Smooth muscle cell (in vitro differentiated cells): ENCODE data around the gene ABTB2. TPM values are rescaled to one million over a fixed set of nuclear protein-coding genes. Genes with fewer than 3 reads are reported as not detected.

Source experiments
- DNase-seq: peaks from one replicate; lab custom pipeline; 2025; ENCODE audit not compliant: unreplicated experiment; lab: John Stamatoyannopoulos, UW
- H2AFZ ChIP-seq: fragments of 200-600 bp; sonication (generic); 2 replicates; pipeline ENCODE4 v1.6.0; 2016; ENCODE audit warnings: antibody characterized with exemption, low read depth, mild to moderate bottlenecking
- H3F3A ChIP-seq: fragments of 200-600 bp; sonication (generic); 2 replicates; pipeline ENCODE4 v1.6.0; 2017; ENCODE audit warnings: antibody characterized with exemption, low read depth
- H3K27ac ChIP-seq: fragments of 200-600 bp; sonication (generic); 2 replicates; pipeline ENCODE4 v1.5.1; 2016; ENCODE audit warnings: low read depth, mild to moderate bottlenecking
- H3K27me3 ChIP-seq: fragments of 200-600 bp; sonication (generic); 2 replicates; pipeline ENCODE4 v1.6.1; 2016; ENCODE audit warnings: low read depth, mild to moderate bottlenecking
- H3K36me3 ChIP-seq: fragments of 200-600 bp; sonication (generic); 2 replicates; pipeline ENCODE4 v1.5.1; 2016; ENCODE audit warnings: low read depth
- H3K4me1 ChIP-seq: fragments of 200-600 bp; sonication (generic); 2 replicates; pipeline ENCODE4 v1.5.1; 2016; ENCODE audit warnings: low read depth
- H3K4me2 ChIP-seq: fragments of 200-600 bp; sonication (generic); 2 replicates; pipeline ENCODE4 v1.6.0; 2016; ENCODE audit warnings: mild to moderate bottlenecking
- H3K4me3 ChIP-seq: fragments of 200-600 bp; sonication (generic); 2 replicates; pipeline ENCODE4 v1.5.1; 2016; ENCODE audit warnings: mild to moderate bottlenecking
- H3K79me2 ChIP-seq: fragments of 200-600 bp; sonication (generic); 2 replicates; pipeline ENCODE4 v1.6.0; 2016; ENCODE audit warnings: low read depth, mild to moderate bottlenecking
- H3K9ac ChIP-seq: fragments of 200-600 bp; sonication (generic); 2 replicates; pipeline ENCODE4 v1.6.0; 2016; ENCODE audit warnings: low read depth
- H3K9me3 ChIP-seq: fragments of 200-600 bp; sonication (generic); replicated peaks from 2 replicates; pipeline ENCODE4 v1.5.1; 2016; ENCODE audit warnings: low read depth
- H4K20me1 ChIP-seq: fragments of 200-600 bp; sonication (generic); 2 replicates; pipeline ENCODE4 v1.6.0; 2016; ENCODE audit warnings: low read depth
- CTCF ChIP-seq: fragments of 200-600 bp; sonication (generic); IDR thresholded peaks from 2 replicates; pipeline ENCODE4 v1.5.1; 2017; ENCODE audit warnings: borderline replicate concordance, mild to moderate bottlenecking, antibody characterized with exemption; ENCODE audit not compliant: insufficient read depth, poor library complexity, severe bottlenecking
- WGBS: methylation state at CpG from one replicate; pipeline ENCODE4 v1.1.7; 2016; ENCODE audit warnings: low lambda C conversion rate; 5-methylcytosine and 5-hydroxymethylcytosine counted together
- polyA plus RNA-seq: library from polyadenylated mRNA; unstranded; fragments of >200 nt; fragmentation: Nextera tagmentation; extraction: Ambion mirVana; gene quantifications from 2 replicates; pipeline ENCODE4 v1.2.1, GENCODE V29; 2016
- total RNA-seq: library from RNA; depleted of rRNA; stranded (reverse); fragments of >200 nt; gene quantifications from 2 replicates; pipeline ENCODE4 v1.2.3, GENCODE V29; 2014

ABTB2 gene
- total and polyA plus RNA-seq, 2 experiments from 2014 or later = 4.3 to 4.9 TPM

DNA sequence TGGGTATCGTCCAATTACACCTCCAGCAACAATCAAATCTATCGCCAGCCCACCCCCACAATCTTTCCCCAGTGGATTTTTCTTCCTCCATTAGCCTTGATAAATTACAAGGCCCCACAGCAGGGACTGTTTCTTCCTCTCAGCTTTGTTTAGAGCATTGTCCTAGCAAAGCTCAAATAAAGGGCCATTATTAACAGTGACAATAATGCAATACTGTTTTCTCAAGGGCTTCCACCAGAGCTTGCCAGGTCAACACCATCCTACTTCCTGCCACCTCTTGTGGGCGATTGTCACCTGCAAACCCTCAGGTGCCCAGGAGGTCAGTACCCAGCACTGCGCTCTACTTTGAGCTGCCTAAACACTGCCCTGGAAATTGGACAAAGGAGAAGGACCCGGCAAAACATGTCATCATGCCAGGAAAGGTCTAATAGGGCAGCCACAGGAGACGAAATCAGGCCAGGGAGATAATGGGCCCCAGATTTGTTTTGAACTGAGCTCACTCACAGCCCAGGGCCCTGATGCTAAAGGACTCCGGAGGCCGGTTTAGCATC is 95.2 kb downstream of the ABTB2 start:
- WGBS = 73% methylated on average over 8 of the region's 8 CpGs
- no peak overlapping the region for H3K9ac ChIP-seq
- TF ChIP-seq CTCF = no peak
- no peaks in the 10 kb centered on the region for H3K9me3 ChIP-seq
- H4K20me1 ChIP-seq = peaks cover 16% of the 10 kb centered on the region
- H3K27ac ChIP-seq = no peak overlapping the region
- H3K79me2 ChIP-seq = peaks cover 9% of the 10 kb centered on the region
- H3K4me1 ChIP-seq = peaks cover 16% of the 10 kb centered on the region
- no peak overlapping the region for H3K4me2 ChIP-seq
- DNase-seq = no peak
- H2AFZ ChIP-seq = no peak overlapping the region
- H3K4me3 ChIP-seq = no peak overlapping the region
- H3F3A ChIP-seq = peaks cover 8% of the 10 kb centered on the region
- H3K36me3 ChIP-seq = no peaks in the 10 kb centered on the region
- H3K27me3 ChIP-seq = no peaks in the 10 kb centered on the region

GRCh38 chr11:34261820-34262219 is 96.0 kb downstream of the ABTB2 start:
- Histone ChIP-seq H3K27me3 (no peaks in the 10 kb centered on the region), H3K4me3 (no peak overlapping the region), H4K20me1 (peaks cover 16% of the 10 kb centered on the region), H3K36me3 (no peaks in the 10 kb centered on the region), H3K9ac (no peak overlapping the region), H2AFZ (no peak overlapping the region), H3K4me1 (peaks cover 16% of the 10 kb centered on the region), H3K4me2 (no peak overlapping the region), H3K27ac (no peak overlapping the region), H3K79me2 (peaks cover 9% of the 10 kb centered on the region), H3F3A (peaks cover 8% of the 10 kb centered on the region), H3K9me3 (no peaks in the 10 kb centered on the region)
- WGBS = 100% methylated on average over 1 of the region's 1 CpG
- DNase-seq = no peak
- TF ChIP-seq CTCF = no peak

GRCh38 chr11:34261095-34261494 is 96.7 kb downstream of the ABTB2 start:
- Histone ChIP-seq H3K4me3 (no peak overlapping the region), H3K79me2 (peaks cover 9% of the 10 kb centered on the region), H3K9ac (no peak overlapping the region), H4K20me1 (peaks cover 12% of the 10 kb centered on the region), H3K27me3 (no peaks in the 10 kb centered on the region), H3K4me2 (no peak overlapping the region), H3K27ac (no peak overlapping the region), H3K9me3 (no peaks in the 10 kb centered on the region), H2AFZ (no peak overlapping the region), H3K36me3 (no peaks in the 10 kb centered on the region), H3F3A (peaks cover 2% of the 10 kb centered on the region), H3K4me1 (peaks cover 11% of the 10 kb centered on the region)
- TF ChIP-seq CTCF = no peak
- WGBS = 100% methylated on average over 2 of the region's 2 CpGs
- DNase-seq = no peak

DNA sequence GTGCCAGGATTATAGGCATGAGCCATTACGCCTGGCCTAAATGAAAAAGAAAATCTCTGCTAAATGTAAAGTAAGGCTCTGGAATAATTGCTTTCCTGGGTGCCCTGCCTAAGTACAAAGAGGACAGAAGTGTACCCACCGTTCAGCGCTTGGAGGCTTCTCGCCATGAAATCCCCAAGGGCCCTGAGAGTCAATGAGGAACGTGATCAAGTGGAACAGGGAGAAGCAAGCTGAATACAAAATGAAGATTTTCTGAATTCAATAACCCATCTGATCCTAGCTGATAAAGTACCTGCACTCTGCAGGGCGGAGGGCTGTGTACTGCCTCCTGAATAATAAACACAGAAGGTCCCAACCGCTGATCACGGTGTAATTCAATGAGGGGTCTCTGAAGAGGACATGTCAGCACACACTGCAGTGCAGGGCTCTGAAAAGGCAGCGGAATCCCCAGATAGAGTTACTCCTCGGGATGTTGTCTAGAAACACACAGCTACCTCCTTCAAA is 97.7 kb downstream of the ABTB2 start:
- Histone ChIP-seq H3K4me1 (peaks cover 11% of the 10 kb centered on the region), H3K9ac (no peak overlapping the region), H3K4me2 (no peak overlapping the region), H3K4me3 (no peak overlapping the region), H3K36me3 (no peaks in the 10 kb centered on the region), H3K27ac (no peak overlapping the region), H2AFZ (no peak overlapping the region), H3K9me3 (no peaks in the 10 kb centered on the region), H3F3A (no peaks in the 10 kb centered on the region), H4K20me1 (peaks cover 7% of the 10 kb centered on the region), H3K27me3 (no peaks in the 10 kb centered on the region), H3K79me2 (peaks cover 13% of the 10 kb centered on the region)
- no peak for DNase-seq
- 97% methylated on average over 10 of the region's 10 CpGs for WGBS
- TF ChIP-seq CTCF = no peak
